Endodermal cell (in vitro differentiated cells): ENCODE data around the gene MRPS17. TPM values are rescaled to one million over a fixed set of nuclear protein-coding genes. Genes with fewer than 3 reads are reported as not detected.

ENCODE experiments used
- DNase-seq: peaks from one replicate; pipeline ENCODE4 v3.0.0-alpha.2; 2017
- H3K27ac ChIP-seq: 2 replicates; pipeline ENCODE4 v1.5.1; 2013; ENCODE audit warnings: mild to moderate bottlenecking, low read depth, low read length, moderate library complexity
- H3K27me3 ChIP-seq: 2 replicates; pipeline ENCODE4 v1.6.1; 2013; ENCODE audit warnings: mild to moderate bottlenecking, low read length, moderate library complexity; ENCODE audit not compliant: insufficient read depth, control insufficient read depth, poor library complexity, severe bottlenecking
- H3K36me3 ChIP-seq: 2 replicates; pipeline ENCODE4 v1.7.0; 2013; ENCODE audit warnings: mild to moderate bottlenecking, low read length, moderate library complexity; ENCODE audit not compliant: control insufficient read depth, insufficient read depth
- H3K4me1 ChIP-seq: one replicate; pipeline ENCODE4 v1.7.0; 2013; ENCODE audit warnings: low read length; ENCODE audit not compliant: control insufficient read depth, insufficient read depth
- H3K4me3 ChIP-seq: 2 replicates; pipeline ENCODE4 v1.5.1; 2013; ENCODE audit warnings: mild to moderate bottlenecking, low read length, moderate library complexity
- H3K9ac ChIP-seq: 2 replicates; pipeline ENCODE4 v1.6.1; 2013; ENCODE audit warnings: mild to moderate bottlenecking, low read length, moderate library complexity; ENCODE audit not compliant: poor library complexity, severe bottlenecking; ENCODE audit errors: extremely low read depth
- H3K9me3 ChIP-seq: 2 replicates; pipeline ENCODE4 v1.6.1; 2013; ENCODE audit warnings: mild to moderate bottlenecking, low read length, moderate library complexity; ENCODE audit not compliant: control insufficient read depth
- H3K27ac Mint-ChIP-seq: 2 replicates; pipeline ENCODE4 v1.8.0; 2020; ENCODE audit warnings: mixed read lengths
- H3K27me3 Mint-ChIP-seq: 2 replicates; pipeline ENCODE4 v1.8.0; 2021; ENCODE audit warnings: mild to moderate bottlenecking, mixed read lengths; ENCODE audit not compliant: insufficient read depth
- H3K36me3 Mint-ChIP-seq: 2 replicates; pipeline ENCODE4 v1.8.0; 2020; ENCODE audit warnings: low read depth, mixed read lengths
- H3K4me1 Mint-ChIP-seq: 2 replicates; pipeline ENCODE4 v1.8.0; 2020; ENCODE audit warnings: mixed read lengths
- H3K4me3 Mint-ChIP-seq: 2 replicates; pipeline ENCODE4 v1.8.0; 2020; ENCODE audit warnings: mild to moderate bottlenecking, moderate library complexity, mixed read lengths
- H3K9me3 Mint-ChIP-seq: 2 replicates; pipeline ENCODE4 v1.8.0; 2020; ENCODE audit warnings: mild to moderate bottlenecking, mixed read lengths
- CTCF ChIP-seq: fragments of 200-600 bp; sonication (generic); conservative IDR thresholded peaks from 2 replicates; pipeline ENCODE4 v1.5.0; 2021; ENCODE audit warnings: antibody characterized with exemption, mild to moderate bottlenecking
- WGBS, 2 experiments: methylation state at CpG; one replicate each; pipeline versions ENCODE4 v1.1.5 to v1.1.7; 2013; ENCODE audit warnings: missing lambda C conversion rate in 2 of 2, mixed read lengths in 1 of 2; ENCODE audit not compliant: insufficient coverage in 1 of 2, insufficient read length in 1 of 2; 5-methylcytosine and 5-hydroxymethylcytosine counted together
- total RNA-seq, 2 donors: library from RNA; stranded (reverse); fragmentation: NEBNext Ultra II Directional in 1 of 2; extraction: Animal tissue kit (Norgen Biotek cat#: 25700) in 1 of 2; gene quantifications; 2 replicates in 1 of 2; 3 replicates in 1 of 2; pipeline ENCODE4 v1.2.1, GENCODE V29; 2021

The MRPS17 gene
- total RNA-seq, 2 donors from 2014 or later = 18.0 to 19.8 TPM

- Histone ChIP-seq H3K9ac (no peak overlapping the region), H3K36me3 (peaks cover 37% of the 10 kb centered on the region), H3K27me3 (no peaks in the 10 kb centered on the region), H3K27ac (no peak overlapping the region), H3K9me3 (no peaks in the 10 kb centered on the region), H3K4me1 (peaks cover under 1% of the 10 kb centered on the region), H3K4me3 (no peak overlapping the region)
- Mint-ChIP-seq H3K27ac (no peak overlapping the region), H3K9me3 (no peaks in the 10 kb centered on the region), H3K27me3 (no peaks in the 10 kb centered on the region), H3K4me3 (no peak overlapping the region), H3K36me3 (peaks cover 32% of the 10 kb centered on the region), H3K4me1 (peaks cover 5% of the 10 kb centered on the region)
- 95 to 100% methylated on average over 5 to 7 of the region's 7 CpGs for WGBS, 2 experiments
- no peak for DNase-seq
- TF ChIP-seq CTCF = no peak
These were observed 24.4 kb downstream of the MRPS17 start for GRCh38 chr7:55975988-55976633.

GRCh38 chr7:55977831-55978230, 26.2 kb downstream of the MRPS17 start:
- peaks cover 40% of the 10 kb centered on the region for H3K36me3 Mint-ChIP-seq
- no peaks in the 10 kb centered on the region for H3K4me1 ChIP-seq
- no peaks in the 10 kb centered on the region for H3K9me3 Mint-ChIP-seq
- WGBS, 2 experiments = 83 to 97% methylated on average over 2 to 4 of the region's 4 CpGs
- H3K27ac Mint-ChIP-seq = no peak overlapping the region
- no peaks in the 10 kb centered on the region for H3K9me3 ChIP-seq
- no peak for DNase-seq
- H3K4me3 ChIP-seq = no peak overlapping the region
- peaks cover 2% of the 10 kb centered on the region for H3K4me1 Mint-ChIP-seq
- TF ChIP-seq CTCF = no peak
- H3K9ac ChIP-seq = no peak overlapping the region
- no peak overlapping the region for H3K4me3 Mint-ChIP-seq
- H3K27me3 ChIP-seq = no peaks in the 10 kb centered on the region
- no peak overlapping the region for H3K27ac ChIP-seq
- peaks cover 52% of the 10 kb centered on the region for H3K36me3 ChIP-seq
- H3K27me3 Mint-ChIP-seq = no peaks in the 10 kb centered on the region

- no peaks in the 10 kb centered on the region for H3K4me1 Mint-ChIP-seq
- no peak for DNase-seq
- TF ChIP-seq CTCF = no peak
- no peak overlapping the region for H3K4me3 Mint-ChIP-seq
- Histone ChIP-seq H3K4me1 (no peaks in the 10 kb centered on the region), H3K27me3 (no peaks in the 10 kb centered on the region), H3K4me3 (no peak overlapping the region), H3K9ac (no peak overlapping the region), H3K27ac (no peak overlapping the region), H3K9me3 (no peaks in the 10 kb centered on the region), H3K36me3 (peaks cover 68% of the 10 kb centered on the region)
- no peaks in the 10 kb centered on the region for H3K27me3 Mint-ChIP-seq
- H3K27ac Mint-ChIP-seq = no peak overlapping the region
- H3K9me3 Mint-ChIP-seq = no peaks in the 10 kb centered on the region
- H3K36me3 Mint-ChIP-seq = peaks cover 51% of the 10 kb centered on the region
- 95 to 100% methylated on average over 3 of the region's 3 CpGs for WGBS, 2 experiments
These were observed 28.6 kb downstream of the MRPS17 start for GRCh38 chr7:55980266-55980665.
